ENCODE data around the gene PTPRN2. TPM values are rescaled to one million over a fixed set of nuclear protein-coding genes. Genes with fewer than 3 reads are reported as not detected.

The PTPRN2 gene
- polyA plus RNA-seq, 1 of the 3 experiments (the other 2 are of a cell fraction), result 4.0 TPM

GRCh38 chr7:158406801-158407200 lies 180.8 kb downstream of the PTPRN2 start:
- TF ChIP-seq SMC3 (IDR thresholded peaks at IDR 0.05; ENCODE audit: low read depth, low read length) (no peak), JUND (IDR thresholded peaks at IDR 0.05) (no peak), MAX (IDR thresholded peaks at IDR 0.05; ENCODE audit: low read depth) (no peak), USF1 (IDR thresholded peaks at IDR 0.05; ENCODE audit: borderline replicate concordance, low read depth) (no peak), FOSL2 (IDR thresholded peaks at IDR 0.05; ENCODE audit: borderline replicate concordance, low read depth) (no peak), FOXM1 (IDR thresholded peaks at IDR 0.05; ENCODE audit: low read depth) (no peak), RAD21 (IDR thresholded peaks at IDR 0.05; ENCODE audit: low read length) (no peak), CTCF (IDR thresholded peaks at IDR 0.05) (no peak), TEAD4 (IDR thresholded peaks at IDR 0.05; ENCODE audit: borderline replicate concordance, insufficient read depth) (no peak), MXI1 (IDR thresholded peaks at IDR 0.05; ENCODE audit: low read depth, low read length) (no peak), TAF1 (IDR thresholded peaks at IDR 0.05; ENCODE audit: borderline replicate concordance, low read depth, low read length) (no peak), CHD2 (IDR thresholded peaks at IDR 0.05; ENCODE audit: low read length, partially characterized antibody) (no peak), POLR2AphosphoS5 (IDR thresholded peaks at IDR 0.05; ENCODE audit: low read depth, low read length) (no peak), EP300 (IDR thresholded peaks at IDR 0.05; ENCODE audit: borderline replicate concordance in 1 of 2, low read depth in 1 of 2, low read length in 1 of 2) (no peak), USF2 (IDR thresholded peaks at IDR 0.05; ENCODE audit: borderline replicate concordance, low read depth, low read length) (no peak), IRF3 (IDR thresholded peaks at IDR 0.05; ENCODE audit: low read depth, low read length) (no peak)
- Histone ChIP-seq H3K4me2 (no peak overlapping the region), H3K4me1 (ENCODE audit: control insufficient read depth in 1 of 2, insufficient read depth in 2 of 2, low read depth in 1 of 2, low read length in 1 of 2) (peaks cover 0 to 13% of the 10 kb centered on the region in 2 experiments; a peak in 1 of 4 replicates), H3F3A (replicated peaks; ENCODE audit: insufficient read depth) (no peaks in the 10 kb centered on the region), H3K27ac (ENCODE audit: low read depth in 2 of 2, low read length in 1 of 2) (no peak overlapping the region; a peak in 1 of 4 replicates), H3K27me3 (ENCODE audit: insufficient read depth) (no peaks in the 10 kb centered on the region), H2AFZ (ENCODE audit: low read depth) (no peak overlapping the region), H3K9me3 (no peaks in the 10 kb centered on the region; the same call in 1 of the 2 replicates), H3K9ac (no peak overlapping the region), H3K4me3 (ENCODE audit: low read depth in 2 of 2, low read length in 1 of 2) (no peak overlapping the region), H3K79me2 (ENCODE audit: insufficient read depth) (no peaks in the 10 kb centered on the region), H4K20me1 (ENCODE audit: insufficient read depth) (no peaks in the 10 kb centered on the region), H3K36me3 (replicated peaks in 1 of 2; ENCODE audit: control insufficient read depth in 1 of 2, insufficient read depth in 2 of 2, low read length in 1 of 2) (no peaks in the 10 kb centered on the region), H3K9me2 (no peaks in the 10 kb centered on the region)
- WGBS (ENCODE audit: low lambda C conversion rate), result 64% methylated on average over 3 of the region's 11 CpGs
- no peak for DNase-seq
- ChIA-PET CTCF (interaction anchor here (0.7 to 2.5 kb wide), 4 partner anchors 10 to 32 kb away, joined by 5 to 15 read pairs (median 5); no protein-coding TSS in a partner anchor), POLR2A (interaction anchor here (1.2 kb wide), 1 partner anchor 11 kb away, joined by 4 read pairs; no protein-coding TSS in a partner anchor)
